ENCODE results near the gene DCLRE1C.
"Not testable (repeated sequence)": the region's sequence is repeated elsewhere in the genome, so short reads cannot be mapped to it uniquely, and the experiment has no call there.

DCLRE1C gene

DNA sequence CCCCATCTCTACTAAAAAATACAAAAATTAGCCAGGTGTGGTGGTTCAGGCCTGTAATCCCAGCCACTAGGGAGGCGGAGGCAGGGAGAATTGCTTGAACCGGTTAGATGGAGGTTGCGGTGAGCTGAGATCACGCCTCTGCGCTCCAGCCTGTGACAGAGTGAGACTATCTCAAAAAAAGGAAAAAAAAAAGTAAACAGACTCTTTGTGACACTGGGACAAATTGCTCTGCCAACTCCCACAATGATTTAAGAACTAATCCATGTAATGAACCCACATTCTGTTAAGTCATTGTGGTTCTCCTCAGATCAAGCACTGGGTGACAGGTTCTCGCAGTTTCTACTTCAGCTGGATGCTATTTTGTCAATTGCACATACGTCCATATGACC lies 11.0 kb downstream of the DCLRE1C start:
- not testable (repeated sequence) for DNase-seq

DNA sequence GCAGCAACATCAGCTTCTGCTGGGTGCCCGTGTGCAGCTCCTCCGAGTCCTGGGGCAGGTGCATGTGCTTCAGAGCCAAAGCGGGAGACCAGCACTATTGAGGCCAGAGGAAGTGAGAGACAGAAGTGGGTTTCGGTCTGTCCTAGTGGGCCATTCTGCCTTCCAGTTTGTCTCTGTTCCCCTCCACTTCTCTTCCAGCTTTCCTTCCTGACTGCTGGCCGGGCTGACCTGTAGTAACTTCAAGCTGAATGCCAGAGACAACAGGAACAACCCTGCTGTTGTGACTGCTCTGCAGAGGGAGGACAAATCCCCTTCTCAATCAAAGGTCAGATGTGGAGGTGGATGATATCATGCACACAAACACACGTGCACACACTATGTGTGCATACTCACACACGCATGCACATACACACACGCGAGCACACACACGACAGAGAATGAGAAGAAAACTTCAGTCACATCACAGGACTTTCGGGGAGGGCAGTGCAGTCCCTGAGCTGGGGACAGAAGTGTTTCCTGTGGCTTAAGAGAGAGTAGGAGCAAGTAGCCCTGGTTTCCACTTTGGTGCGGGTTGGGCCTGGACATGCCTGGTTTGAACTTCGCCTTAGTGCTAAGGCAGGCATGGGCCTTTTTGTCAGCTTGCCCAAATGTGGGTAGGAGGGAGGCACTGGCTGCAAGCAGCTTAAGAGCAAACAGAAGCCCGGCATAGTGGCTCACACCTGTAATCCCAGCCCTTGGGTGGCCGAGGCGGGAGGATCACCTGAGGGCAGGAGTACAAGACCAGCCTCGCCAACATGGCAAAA lies 11.5 kb downstream of the DCLRE1C start:
- not testable (repeated sequence) for DNase-seq

DNA sequence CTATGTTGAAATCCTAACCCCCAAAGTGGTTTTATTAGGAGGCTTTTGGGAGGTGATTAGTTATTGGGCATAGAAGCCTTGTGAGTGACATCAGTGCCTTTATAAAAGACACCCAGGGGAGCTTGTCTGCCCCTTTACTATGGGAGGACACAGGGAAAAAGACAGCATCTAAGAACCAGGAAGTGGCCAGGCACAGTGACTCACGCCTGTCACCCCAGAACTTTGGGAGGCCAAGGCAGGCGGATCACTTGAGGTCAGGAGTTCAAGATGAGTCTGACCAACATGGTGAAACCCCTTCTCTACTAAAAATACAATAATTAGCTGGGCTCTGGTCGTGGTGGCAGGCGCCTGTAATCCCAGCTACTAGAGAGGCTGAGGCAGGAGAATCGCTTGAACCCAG lies 14.9 kb downstream of the DCLRE1C start:
- not testable (repeated sequence) for DNase-seq

DNA sequence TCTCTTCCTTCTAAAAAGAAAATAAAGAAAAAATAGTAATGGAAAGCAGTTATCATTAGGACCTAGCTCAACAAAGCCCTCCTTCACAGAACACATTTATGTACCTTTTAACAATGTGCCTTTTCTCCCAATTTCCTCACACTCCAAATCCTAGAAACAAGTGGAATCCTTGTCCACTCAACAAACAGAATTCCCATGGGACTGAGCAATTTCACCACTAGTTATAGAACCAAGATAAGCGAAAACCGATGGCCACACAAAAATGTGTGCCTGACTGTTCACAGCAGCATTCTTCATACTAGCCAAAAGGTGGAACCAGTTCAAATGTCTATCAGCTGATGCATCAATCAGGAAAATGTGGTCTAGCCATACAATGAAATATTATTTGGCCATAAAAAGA lies 17.3 kb downstream of the DCLRE1C start:
- DNase-seq, result no peak

DNA sequence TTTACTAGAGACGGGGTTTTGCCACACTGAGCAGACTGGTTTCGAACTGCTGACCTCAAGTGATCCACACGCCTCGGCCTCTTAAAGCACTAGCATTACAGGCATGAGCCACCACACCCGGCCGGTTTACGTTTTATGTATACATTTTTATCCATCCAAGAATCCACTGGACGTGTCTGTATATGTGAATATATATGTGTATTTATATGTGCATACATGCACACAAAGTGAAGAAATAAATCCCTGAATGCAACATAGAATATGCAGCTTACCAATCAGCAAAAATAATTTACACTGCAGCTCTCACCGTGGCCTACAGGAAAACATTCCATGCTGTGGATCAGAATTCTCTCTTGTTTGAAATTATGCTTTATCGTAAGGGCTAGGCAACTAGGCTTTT lies 23.3 kb downstream of the DCLRE1C start:
- DNase-seq, result no peak

DNA sequence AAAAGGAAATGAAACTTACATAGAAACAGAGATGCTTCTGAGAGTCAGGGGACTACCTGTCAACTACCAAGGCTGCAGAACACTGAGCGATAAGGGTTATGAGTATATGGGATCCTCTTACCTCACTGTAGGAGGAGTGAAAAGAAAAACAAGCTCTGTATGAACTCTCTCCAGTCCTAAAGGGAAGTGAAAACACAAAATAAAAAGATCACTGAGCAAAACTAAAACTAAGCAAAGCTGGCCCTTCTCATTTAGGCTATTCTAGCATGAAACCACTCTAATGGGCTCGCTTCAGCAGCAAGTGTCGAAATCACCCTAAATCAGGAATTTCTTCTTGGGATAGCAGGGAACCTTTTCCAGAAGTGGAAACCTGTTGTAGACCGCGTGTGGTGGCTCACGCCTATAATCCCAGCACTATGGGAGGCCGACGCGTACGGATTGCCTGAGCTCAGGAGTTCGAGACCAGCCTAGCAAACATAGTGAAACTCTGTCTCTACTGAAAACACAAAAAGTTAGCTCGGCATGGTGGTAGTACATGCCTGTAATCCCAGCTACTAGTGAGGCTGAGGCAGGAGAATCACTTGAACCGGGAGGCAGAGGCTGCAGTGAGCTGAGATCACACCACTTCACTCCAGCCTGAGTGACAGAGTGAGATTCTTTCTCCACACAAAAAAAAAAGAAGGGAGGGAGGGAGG lies 27.0 kb downstream of the DCLRE1C start:
- DNase-seq, result no peak

DNA sequence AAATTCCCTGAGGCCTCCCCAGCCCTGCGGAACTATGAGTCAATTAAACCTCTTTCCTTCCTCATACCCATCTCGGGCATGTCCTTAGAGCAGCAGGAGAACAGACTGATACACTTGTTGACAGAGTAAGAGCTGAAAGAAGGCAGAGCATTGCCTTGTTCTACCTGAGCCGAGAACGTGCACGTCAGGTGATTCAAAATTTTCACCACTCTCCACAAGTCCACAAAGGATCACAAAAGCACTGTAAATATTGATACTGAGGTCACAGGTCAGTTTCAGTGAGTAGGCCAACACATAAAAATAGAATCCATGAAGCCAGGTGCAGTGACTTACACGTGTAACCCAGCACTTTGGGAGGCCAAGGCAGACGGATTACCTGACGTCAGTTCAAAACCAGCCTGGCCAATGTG lies 27.8 kb downstream of the DCLRE1C start:
- no peak for DNase-seq

DNA sequence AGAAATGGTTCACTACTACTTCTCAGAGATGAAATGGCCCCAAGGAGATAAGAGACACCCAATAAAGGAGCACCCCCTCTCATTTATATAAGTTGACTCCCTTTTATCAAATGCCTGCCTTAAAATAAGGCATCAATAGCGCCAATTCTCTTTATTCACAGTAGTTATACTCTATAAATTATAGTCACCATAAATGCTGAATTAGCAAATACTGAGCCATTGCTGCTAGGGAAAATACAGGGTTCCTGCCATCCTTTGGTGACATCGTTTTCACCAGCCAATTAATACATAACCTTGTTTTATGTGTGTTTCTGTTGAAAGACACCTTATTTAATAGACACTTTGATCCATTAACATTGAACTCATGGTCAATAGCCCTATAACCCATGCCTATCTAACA lies 28.6 kb downstream of the DCLRE1C start:
- no peak for DNase-seq

DNA sequence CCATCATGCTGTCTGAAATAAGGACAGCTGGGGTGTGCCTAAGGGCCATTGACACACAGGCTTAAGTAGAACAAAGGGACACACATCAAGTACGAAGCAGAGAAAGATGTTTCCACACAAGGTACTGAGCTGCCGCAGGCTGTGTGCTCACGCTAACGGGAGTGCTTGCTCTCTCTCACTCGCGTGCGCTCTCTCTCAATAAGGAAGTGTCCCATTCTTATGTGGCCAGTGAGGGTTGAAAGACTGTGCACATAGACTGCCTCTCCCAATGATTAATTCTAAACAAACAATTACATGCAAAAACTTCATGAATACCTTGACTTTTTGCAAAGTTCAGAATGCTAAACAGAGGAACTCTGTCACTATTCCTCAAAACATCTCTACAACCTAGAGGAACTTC lies 29.9 kb downstream of the DCLRE1C start:
- DNase-seq, result no peak

DNA sequence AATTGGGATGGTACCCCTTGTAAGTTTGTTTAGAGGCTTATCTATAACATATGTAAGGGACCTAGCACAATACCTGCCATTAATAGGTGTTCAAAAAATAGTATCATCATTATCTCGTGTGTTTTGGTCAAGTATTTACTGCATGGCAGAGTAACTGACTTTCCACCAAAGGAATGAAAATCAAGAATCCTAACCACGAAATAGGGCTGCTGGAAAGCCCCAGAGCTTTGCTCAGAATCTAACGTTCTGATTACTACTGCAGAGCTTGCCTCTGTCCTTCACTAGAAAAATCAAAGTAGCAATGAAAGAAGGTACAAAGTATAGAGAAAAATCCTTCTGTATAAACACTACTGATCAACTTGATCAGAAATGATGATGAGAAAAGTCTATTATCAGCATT lies 34.9 kb downstream of the DCLRE1C start:
- no peak for DNase-seq

DNA sequence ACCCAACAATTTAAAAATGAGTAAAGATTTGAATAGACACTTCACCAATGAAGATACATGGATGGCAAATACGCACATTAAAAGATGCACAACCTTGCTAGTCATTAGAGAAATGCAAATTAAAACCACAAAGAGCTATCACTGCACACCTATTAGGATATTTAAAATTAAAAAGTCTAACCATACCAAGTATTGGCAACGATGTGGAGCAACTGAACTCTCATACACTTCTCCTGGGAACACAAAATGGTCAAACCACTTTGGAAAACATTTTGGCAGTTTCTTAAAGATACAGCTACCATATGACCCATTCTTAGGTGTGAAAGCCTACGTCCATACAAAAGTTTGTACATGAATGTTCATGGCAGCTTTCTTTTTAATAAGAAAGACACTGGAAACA lies 36.1 kb downstream of the DCLRE1C start:
- DNase-seq, result no peak

DNA sequence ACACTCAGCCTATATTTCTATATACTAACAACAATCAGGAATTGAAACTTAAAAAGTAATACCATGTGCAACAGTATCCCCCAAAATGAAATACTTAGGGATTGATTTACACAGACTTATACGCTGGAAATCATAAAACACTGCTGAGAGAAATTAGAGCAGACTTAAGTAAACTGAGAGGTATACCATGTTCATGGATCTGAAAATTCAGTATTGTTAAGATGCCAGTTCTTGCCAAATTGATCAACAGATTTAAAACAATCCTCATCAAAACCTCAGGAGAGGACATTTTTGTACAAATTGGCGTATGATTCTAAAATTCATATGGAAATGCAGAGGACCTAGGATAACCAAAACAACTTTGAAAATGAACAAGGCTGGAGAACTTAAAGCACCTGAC lies 37.3 kb downstream of the DCLRE1C start:
- no peak for DNase-seq

DNA sequence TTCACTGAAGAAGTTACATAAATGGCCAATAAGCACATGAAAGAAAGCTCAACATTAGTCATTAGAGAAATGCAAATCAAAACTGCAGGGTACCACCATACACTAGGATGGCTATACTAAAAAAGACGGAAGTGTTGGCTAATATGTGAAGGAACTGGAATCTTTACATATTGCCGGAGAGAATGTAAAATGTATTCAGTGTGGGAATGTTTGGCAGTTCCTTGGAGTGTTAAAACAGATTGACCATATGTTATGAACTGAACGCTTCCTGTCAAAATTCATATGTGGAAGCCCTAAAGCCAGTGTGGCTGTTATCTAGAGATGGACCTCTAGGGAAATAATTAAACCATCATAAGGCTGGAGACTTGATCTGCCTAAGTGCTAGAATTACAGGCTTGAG lies 42.1 kb downstream of the DCLRE1C start:
- no peak for DNase-seq

DNA sequence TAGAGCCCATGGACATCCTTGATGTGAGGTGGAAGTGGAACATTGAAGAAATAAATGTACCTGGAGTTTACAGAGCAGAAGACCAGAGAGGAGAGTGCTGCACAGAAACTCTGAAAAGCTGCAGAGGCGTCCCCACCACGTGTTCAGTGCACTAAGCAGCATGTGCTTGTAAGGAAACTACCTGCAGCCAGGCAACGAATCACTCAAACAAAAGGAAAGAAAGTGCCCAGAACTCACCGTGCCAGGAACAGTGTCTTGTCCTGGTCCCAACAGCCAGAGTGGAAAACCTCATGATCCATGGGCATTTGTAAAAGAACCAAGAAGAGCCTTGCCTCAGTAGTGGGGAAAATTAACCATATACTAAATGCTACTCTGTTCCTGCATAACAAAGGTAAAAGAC lies 42.9 kb downstream of the DCLRE1C start:
- no peak for DNase-seq

DNA sequence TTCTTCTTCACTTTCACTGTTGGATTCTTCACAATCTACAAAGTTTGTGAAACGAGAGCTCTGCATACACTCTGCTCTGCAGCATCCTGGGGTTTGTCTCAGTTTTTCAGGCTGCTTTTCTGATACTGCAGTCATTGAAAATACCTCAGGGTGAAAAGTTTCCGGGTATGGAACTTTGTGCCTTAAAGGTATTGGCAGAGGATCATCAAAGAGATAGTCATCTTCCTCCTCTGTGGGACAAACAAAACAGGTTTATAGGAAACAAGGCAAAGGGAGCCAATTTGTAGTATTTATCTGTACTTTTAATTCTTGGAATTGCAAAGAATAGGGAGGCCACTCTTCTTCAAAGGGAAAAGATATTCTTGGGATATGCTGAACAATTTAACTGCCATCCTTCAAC lies 44.8 kb downstream of the DCLRE1C start:
- no peak for DNase-seq

DNA sequence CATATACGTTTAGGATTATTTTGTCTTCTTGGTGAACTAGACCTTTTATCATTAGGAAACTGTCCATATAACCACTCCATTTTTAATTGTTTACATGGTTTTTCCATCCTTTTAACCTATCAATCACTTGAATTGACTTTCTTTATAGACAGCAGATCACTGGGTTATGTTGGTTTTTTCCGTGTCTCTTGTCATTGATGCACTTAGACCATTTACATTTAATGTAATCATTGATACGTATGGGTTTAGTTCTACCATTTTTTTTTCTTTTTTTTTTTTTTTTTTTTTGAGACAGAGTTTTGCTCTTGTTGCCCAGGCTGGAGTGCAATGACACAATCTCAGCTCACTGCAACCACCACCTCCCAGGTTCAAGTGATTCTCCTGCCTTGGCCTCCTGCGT lies 46.3 kb downstream of the DCLRE1C start:
- DNase-seq, result not testable (repeated sequence)

DNA sequence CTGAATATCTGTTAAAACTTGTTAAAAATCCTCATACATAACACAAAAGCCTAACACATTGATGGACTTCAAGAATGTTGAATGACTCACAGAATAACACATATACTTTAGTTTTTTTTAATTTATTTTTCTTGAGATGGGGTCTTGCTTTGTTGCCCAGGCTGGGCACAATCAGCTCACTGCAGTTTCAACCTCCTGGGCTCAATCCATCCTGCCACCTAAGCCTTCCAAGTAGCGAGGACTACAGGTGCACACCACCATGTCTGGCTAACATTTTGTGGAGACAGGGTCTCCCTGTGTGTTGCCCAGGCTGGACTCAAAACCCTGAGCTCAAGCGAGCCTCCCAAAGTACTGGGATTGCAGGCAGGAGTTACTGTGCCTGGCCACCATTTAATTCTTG lies 47.1 kb downstream of the DCLRE1C start:
- DNase-seq, result no peak

DNA sequence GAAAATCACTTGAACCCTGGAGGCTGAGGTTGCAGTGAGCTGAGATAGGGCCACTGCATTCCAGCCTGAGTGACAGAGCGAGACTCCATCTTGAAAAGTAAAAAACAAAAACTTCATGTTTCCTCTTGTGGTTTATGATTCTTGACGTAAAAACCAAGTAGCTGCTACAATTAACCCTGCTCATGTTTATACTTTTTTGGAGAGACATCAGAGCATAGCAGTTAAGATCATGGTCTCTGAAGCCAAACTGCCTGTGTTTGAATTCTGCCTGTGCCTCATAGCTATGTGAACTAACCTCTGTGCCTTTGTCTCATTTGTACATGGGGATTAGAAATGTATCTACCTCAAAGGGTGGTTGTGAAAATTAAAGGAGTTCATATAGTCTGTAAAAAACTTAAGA lies 48.0 kb downstream of the DCLRE1C start:
- no peak for DNase-seq

DNA sequence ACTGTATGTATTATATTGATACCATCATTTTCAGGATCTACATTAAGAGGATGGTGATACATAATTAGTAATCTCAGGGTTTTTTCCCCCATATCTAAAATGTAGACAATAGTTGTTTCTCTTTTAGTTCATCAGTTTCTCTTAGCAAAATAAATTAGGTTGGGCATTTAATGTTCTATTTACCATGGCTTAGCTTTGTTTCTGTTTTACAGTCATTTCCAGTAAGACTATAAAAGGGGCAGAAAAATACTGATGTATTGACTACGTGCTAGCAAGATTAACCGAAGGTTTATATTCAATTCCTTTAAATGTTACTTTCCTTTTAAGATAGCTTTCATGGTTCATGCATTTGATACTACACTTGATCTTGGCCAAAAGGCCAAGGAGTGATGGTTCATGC lies 49.0 kb downstream of the DCLRE1C start:
- DNase-seq, result no peak

DNA sequence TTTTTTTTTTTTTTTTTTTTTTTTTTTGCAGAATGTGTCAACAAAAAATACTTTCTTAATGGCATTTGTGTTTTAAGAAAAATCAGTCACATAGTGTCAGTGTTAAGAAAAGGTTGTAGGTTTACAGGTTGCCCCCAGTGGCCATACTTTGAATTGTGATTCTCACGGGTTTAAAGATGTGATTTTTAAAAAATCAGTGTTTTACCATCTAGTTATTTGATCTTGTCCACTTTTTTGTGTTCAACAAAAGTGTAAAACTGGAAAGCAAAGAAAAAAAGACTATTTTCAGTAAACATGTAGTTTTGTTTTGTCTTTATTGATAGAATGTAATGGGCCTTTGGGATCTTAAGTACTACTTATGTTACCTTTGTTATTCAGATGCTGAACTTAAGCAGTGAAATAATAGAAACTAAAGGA lies 49.6 kb downstream of the DCLRE1C start:
- peak; percentile 26 for DNase-seq

DNA sequence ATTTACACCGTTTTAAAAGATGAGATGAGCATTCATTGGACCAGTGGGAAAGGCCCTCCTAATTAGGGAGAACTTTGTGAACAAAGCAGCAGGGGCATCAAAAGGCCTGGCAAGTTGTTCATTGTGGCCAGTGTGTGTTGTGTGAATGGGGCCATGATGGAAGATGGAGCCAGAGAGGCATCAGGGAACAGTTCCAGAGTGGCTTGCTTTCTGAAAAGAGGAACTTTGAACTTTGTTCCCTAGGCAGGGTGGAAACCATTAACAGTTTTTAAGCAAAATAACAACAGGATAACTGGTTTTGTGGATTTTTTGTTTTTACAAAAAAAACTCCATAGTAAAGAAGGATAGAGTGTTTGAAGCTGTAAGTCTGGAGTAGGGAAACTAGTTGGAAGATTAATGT lies 62.7 kb downstream of the DCLRE1C start:
- DNase-seq, result no peak

DNA sequence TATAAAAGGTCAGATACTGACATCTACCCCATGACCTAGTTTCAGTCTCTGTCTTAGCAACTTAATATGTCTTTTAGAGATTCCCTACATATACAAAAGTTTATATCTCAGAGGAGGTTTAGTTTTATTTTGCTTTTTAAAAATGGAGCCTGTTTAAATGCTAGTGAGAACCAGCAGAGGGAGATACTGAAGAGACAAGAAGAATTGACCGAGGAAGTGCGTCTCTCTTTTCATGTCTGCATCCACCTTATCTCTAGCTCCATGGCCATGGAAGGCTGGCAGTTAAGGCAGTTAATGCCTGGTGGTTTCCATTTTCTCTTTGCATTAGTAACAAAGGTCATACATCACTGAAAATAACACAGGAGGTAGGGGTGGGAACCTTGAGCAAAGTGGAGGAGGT lies 64.6 kb downstream of the DCLRE1C start:
- no peak for DNase-seq

DNA sequence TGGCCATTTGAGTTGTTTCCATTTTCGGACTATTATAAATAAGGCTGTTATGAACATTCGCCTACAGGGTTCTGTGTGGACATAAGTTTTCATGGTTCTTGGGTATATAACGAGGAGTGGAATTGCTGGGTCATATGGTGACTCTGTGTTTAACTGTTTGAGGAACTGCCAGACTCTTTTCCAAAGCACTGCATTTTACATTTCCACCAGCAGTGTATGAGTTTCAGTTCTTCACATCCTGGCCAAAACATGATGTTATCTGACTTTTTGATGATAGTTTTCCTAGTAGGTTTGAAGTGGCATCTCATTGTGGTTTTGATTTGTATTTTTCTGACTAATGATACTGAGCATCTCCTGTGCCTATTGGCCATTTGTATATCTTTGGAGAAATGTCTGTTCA lies 69.8 kb downstream of the DCLRE1C start:
- no peak for DNase-seq

DNA sequence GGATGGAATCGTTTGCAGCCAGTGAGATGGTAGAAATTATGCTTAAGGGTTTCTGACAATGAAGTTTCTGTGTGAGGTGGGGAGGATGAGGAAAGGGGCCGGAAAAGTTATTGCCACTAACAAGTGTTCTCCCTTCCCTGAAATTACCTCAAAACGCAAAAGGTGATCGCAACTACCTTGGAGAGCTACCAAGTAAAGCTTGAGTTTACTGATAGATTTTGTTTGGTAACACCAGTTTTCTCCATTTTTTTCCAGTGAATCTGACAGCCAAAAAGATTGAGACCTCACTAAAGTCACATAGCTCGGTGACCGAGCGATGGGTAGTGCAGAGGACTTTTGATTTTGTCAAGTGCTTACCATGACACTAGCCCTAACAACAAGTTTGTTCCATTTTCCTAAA lies 73.7 kb downstream of the DCLRE1C start:
- DNase-seq, result no peak

DNA sequence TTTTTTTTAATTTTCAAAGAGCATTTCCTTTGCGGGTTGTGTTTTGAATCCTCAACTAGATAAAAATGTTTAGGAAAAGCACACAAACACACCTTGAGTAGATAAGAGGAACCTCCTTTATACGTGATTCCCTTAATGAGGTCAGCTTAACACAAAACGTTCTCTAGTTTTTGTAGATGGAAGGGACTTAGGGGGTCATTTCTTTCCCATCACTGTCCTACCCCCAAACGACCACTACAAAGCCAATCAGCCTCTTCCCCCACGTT lies 74.0 kb downstream of the DCLRE1C start:
- no peak for DNase-seq
